GM23338 (cell line): ENCODE results near the gene HEBP1. TPM values are rescaled to one million over a fixed set of nuclear protein-coding genes. Genes with fewer than 3 reads are reported as not detected.

Source experiments
- ATAC-seq: fragments of 200-7000 bp; cut with Tn5 transposase; 3 replicates; pipeline ENCODE4 v1.9.1; 2020
- DNase-seq: peaks from one replicate; pipeline ENCODE4 v3.0.0-alpha.2; 2015; ENCODE audit warnings: low spot score
- H2AFZ ChIP-seq: fragments of 200-600 bp; sonication (generic); 2 replicates; pipeline ENCODE4 v1.8.0; 2016; ENCODE audit warnings: antibody characterized with exemption, mild to moderate bottlenecking, moderate library complexity
- H3F3A ChIP-seq: fragments of 200-600 bp; sonication (generic); replicated peaks from 2 replicates; pipeline ENCODE4 v1.8.0; 2017; ENCODE audit warnings: antibody characterized with exemption, mixed run types, low read depth
- H3K27ac ChIP-seq: fragments of 200-600 bp; sonication (generic); 2 replicates; pipeline ENCODE4 v1.6.1; 2016; ENCODE audit warnings: low read depth
- H3K27me3 ChIP-seq: fragments of 200-600 bp; sonication (generic); 2 replicates; pipeline ENCODE4 v1.8.0; 2016; ENCODE audit warnings: mild to moderate bottlenecking, mixed run types, moderate library complexity; ENCODE audit not compliant: insufficient read depth
- H3K36me3 ChIP-seq: fragments of 200-600 bp; sonication (generic); 2 replicates; pipeline ENCODE4 v1.8.0; 2016; ENCODE audit warnings: mild to moderate bottlenecking; ENCODE audit not compliant: insufficient read depth
- H3K4me1 ChIP-seq: fragments of 200-600 bp; sonication (generic); 2 replicates; pipeline ENCODE4 v1.8.0; 2016; ENCODE audit warnings: mild to moderate bottlenecking, moderate library complexity; ENCODE audit not compliant: insufficient read depth
- H3K4me2 ChIP-seq: fragments of 200-600 bp; sonication (generic); 2 replicates; pipeline ENCODE4 v1.7.1; 2017; ENCODE audit warnings: mixed run types
- H3K4me3 ChIP-seq: fragments of 200-600 bp; sonication (generic); 2 replicates; pipeline ENCODE4 v1.6.1; 2016; ENCODE audit warnings: mixed run types
- H3K79me2 ChIP-seq: fragments of 200-600 bp; sonication (generic); replicated peaks from 2 replicates; pipeline ENCODE4 v1.8.0; 2017; ENCODE audit warnings: mild to moderate bottlenecking; ENCODE audit not compliant: insufficient read depth
- H3K9me2 ChIP-seq: fragments of 200-600 bp; sonication (generic); 2 replicates; pipeline ENCODE4 v1.8.0; 2017; ENCODE audit not compliant: insufficient read depth
- H4K20me1 ChIP-seq: fragments of 200-600 bp; sonication (generic); replicated peaks from 2 replicates; pipeline ENCODE4 v1.8.0; 2017; ENCODE audit warnings: mild to moderate bottlenecking; ENCODE audit not compliant: insufficient read depth
- H3K27ac Mint-ChIP-seq: 2 replicates; pipeline ENCODE4 v1.8.0; 2020; ENCODE audit warnings: inconsistent platforms, mild to moderate bottlenecking, moderate library complexity, mixed read lengths
- H3K27me3 Mint-ChIP-seq: 3 replicates; pipeline ENCODE4 v1.8.0; 2022; ENCODE audit warnings: low read depth, mild to moderate bottlenecking, moderate library complexity, mixed read lengths, inconsistent platforms; ENCODE audit not compliant: insufficient read depth, poor library complexity
- H3K36me3 Mint-ChIP-seq: 3 replicates; pipeline ENCODE4 v1.8.0; 2021; ENCODE audit warnings: low read depth, mild to moderate bottlenecking, inconsistent platforms, moderate library complexity, mixed read lengths
- H3K4me1 Mint-ChIP-seq: 3 replicates; pipeline ENCODE4 v1.8.0; 2020; ENCODE audit warnings: mild to moderate bottlenecking, inconsistent platforms, mixed read lengths
- H3K4me3 Mint-ChIP-seq: 3 replicates; pipeline ENCODE4 v1.8.0; 2021; ENCODE audit warnings: moderate library complexity, mild to moderate bottlenecking, inconsistent platforms, mixed read lengths
- H3K9me3 Mint-ChIP-seq: 3 replicates; pipeline ENCODE4 v1.8.0; 2020; ENCODE audit warnings: moderate library complexity, mild to moderate bottlenecking, inconsistent platforms, mixed read lengths
- CREB1 ChIP-seq: fragments of 250-450 bp; sonication (Bioruptor Pico); IDR thresholded peaks from 2 replicates; pipeline ENCODE4 v1.5.0; 2020; ENCODE audit warnings: low read depth, mild to moderate bottlenecking, moderate library complexity
- ETS1 ChIP-seq: IDR thresholded peaks from 2 replicates; pipeline ENCODE4 v1.6.1; 2016; ENCODE audit warnings: antibody characterized with exemption
- EZH2 ChIP-seq: fragments of 200-600 bp; sonication (generic); IDR thresholded peaks from one replicate; pipeline ENCODE4 v1.8.0; 2017; ENCODE audit warnings: antibody characterized with exemption, mild to moderate bottlenecking, low read depth; ENCODE audit not compliant: unreplicated experiment
- EZH2phosphoT487 ChIP-seq: fragments of 200-600 bp; sonication (generic); IDR thresholded peaks from one replicate; pipeline ENCODE4 v1.8.1; 2018; ENCODE audit warnings: antibody characterized with exemption; ENCODE audit not compliant: unreplicated experiment
- JUNB ChIP-seq: IDR thresholded peaks from one replicate; pipeline ENCODE4 v1.6.1; 2016; ENCODE audit warnings: antibody characterized with exemption; ENCODE audit not compliant: unreplicated experiment
- NANOG ChIP-seq: IDR thresholded peaks from 2 replicates; pipeline ENCODE4 v1.6.1; 2016; ENCODE audit warnings: antibody characterized with exemption, borderline replicate concordance
- REST ChIP-seq: IDR thresholded peaks from one replicate; pipeline ENCODE4 v1.6.1; 2018; ENCODE audit warnings: antibody characterized with exemption; ENCODE audit not compliant: unreplicated experiment
- STAT1 ChIP-seq: IDR thresholded peaks from one replicate; pipeline ENCODE4 v1.6.1; 2016; ENCODE audit warnings: antibody characterized with exemption; ENCODE audit not compliant: unreplicated experiment
- ZNF114 ChIP-seq: fragments of 250-450 bp; sonication (Bioruptor Pico); IDR thresholded peaks from 2 replicates; pipeline ENCODE4 v1.5.0; 2020; ENCODE audit warnings: mild to moderate bottlenecking, moderate library complexity
- ZNF331 ChIP-seq: fragments of 250-450 bp; sonication (Bioruptor Pico); IDR thresholded peaks from 2 replicates; pipeline ENCODE4 v1.5.0; 2020; ENCODE audit warnings: low read depth, mild to moderate bottlenecking, moderate library complexity
- ZNF462 ChIP-seq: fragments of 250-450 bp; sonication (Bioruptor Pico); IDR thresholded peaks from 2 replicates; pipeline ENCODE4 v1.5.0; 2020; ENCODE audit warnings: mild to moderate bottlenecking, moderate library complexity
- polyA plus RNA-seq: library from polyadenylated mRNA; unstranded; fragments of >200 nt; fragmentation: Nextera tagmentation; extraction: Ambion mirVana; gene quantifications from 2 replicates; pipeline ENCODE4 v1.2.1, GENCODE V29; 2016
- total RNA-seq: library from RNA; depleted of rRNA; stranded (reverse); fragments of >200 nt; shearing (Covaris generic); gene quantifications from 2 replicates; pipeline ENCODE4 v1.2.3, GENCODE V29; 2014

Gene HEBP1
- total and polyA plus RNA-seq, 2 experiments from 2014 or later = 25.2 to 45.1 TPM

- H3K36me3 ChIP-seq = no peaks in the 10 kb centered on the region
- no peaks in the 10 kb centered on the region for H3F3A ChIP-seq
- Mint-ChIP-seq H3K9me3 (no peaks in the 10 kb centered on the region), H3K36me3 (no peaks in the 10 kb centered on the region), H3K4me3 (no peak overlapping the region), H3K4me1 (no peaks in the 10 kb centered on the region), H3K27ac (no peak overlapping the region), H3K27me3 (peaks cover 3% of the 10 kb centered on the region)
- no peak overlapping the region for H3K4me2 ChIP-seq
- H3K4me3 ChIP-seq = no peak overlapping the region
- no peak overlapping the region for H3K27ac ChIP-seq
- H2AFZ ChIP-seq = no peak overlapping the region
- no peaks in the 10 kb centered on the region for H3K9me2 ChIP-seq
- TF ChIP-seq EZH2phosphoT487 = no peak
- TF ChIP-seq ZNF114 (CRISPR knock-in tag) = no peak
- no peak for TF ChIP-seq CREB1
- TF ChIP-seq NANOG = no peak
- TF ChIP-seq EZH2 = no peak
- no peak for TF ChIP-seq ETS1
- no peak for DNase-seq
- ATAC-seq = no peak
- H3K4me1 ChIP-seq = no peaks in the 10 kb centered on the region
- H3K27me3 ChIP-seq = no peaks in the 10 kb centered on the region
- no peaks in the 10 kb centered on the region for H4K20me1 ChIP-seq
- H3K79me2 ChIP-seq = no peaks in the 10 kb centered on the region
Measured at GRCh38 chr12:12945591-12945990, 54.5 kb downstream of the HEBP1 start.

- Histone ChIP-seq H2AFZ (no peak overlapping the region), H3K27ac (no peak overlapping the region), H3K4me1 (no peaks in the 10 kb centered on the region), H3K36me3 (no peaks in the 10 kb centered on the region), H3F3A (no peaks in the 10 kb centered on the region), H3K4me3 (no peak overlapping the region), H3K4me2 (no peak overlapping the region), H3K9me2 (no peaks in the 10 kb centered on the region), H3K27me3 (no peaks in the 10 kb centered on the region), H4K20me1 (no peaks in the 10 kb centered on the region), H3K79me2 (no peaks in the 10 kb centered on the region)
- H3K4me1 Mint-ChIP-seq = no peaks in the 10 kb centered on the region
- no peak overlapping the region for H3K4me3 Mint-ChIP-seq
- no peaks in the 10 kb centered on the region for H3K9me3 Mint-ChIP-seq
- H3K27ac Mint-ChIP-seq = no peak overlapping the region
- no peak for DNase-seq
- no peak for ATAC-seq
- H3K36me3 Mint-ChIP-seq = no peaks in the 10 kb centered on the region
- peaks cover 5% of the 10 kb centered on the region for H3K27me3 Mint-ChIP-seq
- TF ChIP-seq NANOG (no peak), JUNB (no peak), STAT1 (no peak), REST (no peak), ZNF462 (CRISPR knock-in tag) (no peak), ZNF331 (CRISPR knock-in tag) (no peak)
Measured at GRCh38 chr12:12943586-12944260, 56.3 kb downstream of the HEBP1 start.
